Liver (tissue), 3 donors: ENCODE results near the gene FAM47B.

Source experiments
- EGR1 ChIP-seq, 2 donors: IDR thresholded peaks; 2 replicates each; pipeline ENCODE4 v1.6.1; 2016 to 2018; ENCODE audit warnings: antibody characterized with exemption in 2 of 2, low read depth in 2 of 2
- FOXA1 ChIP-seq: IDR thresholded peaks from 2 replicates; pipeline ENCODE4 v1.6.1; 2016; ENCODE audit warnings: antibody characterized with exemption
- GABPA ChIP-seq, 2 donors: IDR thresholded peaks in 1 of 2; conservative IDR thresholded peaks in 1 of 2; 2 replicates each; pipeline ENCODE4 v1.6.1; 2016; ENCODE audit warnings: antibody characterized with exemption in 2 of 2, mild to moderate bottlenecking in 1 of 2, moderate library complexity in 1 of 2
- JUND ChIP-seq, 2 donors: IDR thresholded peaks; 2 replicates each; pipeline ENCODE4 v1.6.1; 2016; ENCODE audit warnings: antibody characterized with exemption in 2 of 2
- RAD21 ChIP-seq, 2 donors: IDR thresholded peaks; 2 replicates each; pipeline ENCODE4 v1.6.1; 2016; ENCODE audit warnings: antibody characterized with exemption in 2 of 2, mild to moderate bottlenecking in 2 of 2
- SP1 ChIP-seq: IDR thresholded peaks from 2 replicates; pipeline ENCODE4 v1.6.1; 2018; ENCODE audit warnings: antibody characterized with exemption, mild to moderate bottlenecking
- TAF1 ChIP-seq: conservative IDR thresholded peaks from 2 replicates; pipeline ENCODE4 v1.6.1; 2016; ENCODE audit warnings: antibody characterized with exemption, mild to moderate bottlenecking
- YY1 ChIP-seq: IDR thresholded peaks from 2 replicates; pipeline ENCODE4 v1.6.1; 2016; ENCODE audit warnings: antibody characterized with exemption, mild to moderate bottlenecking
- TF ChIP-seq, protein P1 (sequence below): IDR thresholded peaks from 2 replicates; pipeline ENCODE4 v1.6.1; 2016; ENCODE audit warnings: antibody characterized with exemption
- TF ChIP-seq, protein P2 (sequence below): fragments of 150-350 bp; IDR thresholded peaks from 2 replicates; pipeline ENCODE4 v1.5.1; 2017; ENCODE audit warnings: improper control_type of control experiment, low read depth, low read length; ENCODE audit not compliant: missing input control
- TF ChIP-seq, protein P3 (sequence below): IDR thresholded peaks from 2 replicates; pipeline ENCODE4 v1.6.1; 2016; ENCODE audit warnings: antibody characterized with exemption
- TF ChIP-seq, protein P4 (sequence below): IDR thresholded peaks from 2 replicates; pipeline ENCODE4 v1.6.1; 2016; ENCODE audit warnings: antibody characterized with exemption
- TF ChIP-seq, protein P5 (sequence below): IDR thresholded peaks from 2 replicates; pipeline ENCODE4 v1.6.1; 2016; ENCODE audit warnings: antibody characterized with exemption, mild to moderate bottlenecking
- donor health status: healthy.
- donor health status: healthy.

DNA sequence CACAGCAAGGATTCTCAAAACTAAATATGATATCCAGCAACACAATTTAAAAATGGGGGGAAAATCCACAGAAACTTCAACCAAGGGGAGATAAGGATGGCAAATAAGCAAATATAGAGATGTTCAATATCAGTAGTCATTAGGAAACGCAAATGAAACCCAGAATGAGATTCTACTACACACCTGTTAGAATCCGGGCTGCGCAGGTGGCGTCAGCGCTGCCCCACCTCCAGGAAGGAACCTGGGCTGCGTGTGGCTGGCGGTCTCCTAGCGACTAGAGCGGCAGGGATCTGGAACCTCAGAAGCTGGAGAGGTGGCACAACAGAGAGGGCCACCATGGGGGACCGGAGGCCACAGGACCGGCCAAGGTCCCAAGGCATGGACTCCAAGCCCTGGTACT, at the start of gene FAM47B:
- TF ChIP-seq, protein P1, sequence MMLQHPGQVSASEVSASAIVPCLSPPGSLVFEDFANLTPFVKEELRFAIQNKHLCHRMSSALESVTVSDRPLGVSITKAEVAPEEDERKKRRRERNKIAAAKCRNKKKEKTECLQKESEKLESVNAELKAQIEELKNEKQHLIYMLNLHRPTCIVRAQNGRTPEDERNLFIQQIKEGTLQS = no peak
- TF ChIP-seq YY1 (no peak), JUND (IDR thresholded peaks at IDR 0.05) (no peak), SP1 (no peak), EGR1 (IDR thresholded peaks at IDR 0.05; ENCODE audit: low read depth in 2 of 2) (no peak), FOXA1 (no peak), GABPA (IDR thresholded peaks at IDR 0.05 in 1 of 2, conservative IDR thresholded peaks at IDR 0.05 in 1 of 2) (no peak), RAD21 (IDR thresholded peaks at IDR 0.05) (no peak), TAF1 (no peak)
- TF ChIP-seq, protein P2, sequence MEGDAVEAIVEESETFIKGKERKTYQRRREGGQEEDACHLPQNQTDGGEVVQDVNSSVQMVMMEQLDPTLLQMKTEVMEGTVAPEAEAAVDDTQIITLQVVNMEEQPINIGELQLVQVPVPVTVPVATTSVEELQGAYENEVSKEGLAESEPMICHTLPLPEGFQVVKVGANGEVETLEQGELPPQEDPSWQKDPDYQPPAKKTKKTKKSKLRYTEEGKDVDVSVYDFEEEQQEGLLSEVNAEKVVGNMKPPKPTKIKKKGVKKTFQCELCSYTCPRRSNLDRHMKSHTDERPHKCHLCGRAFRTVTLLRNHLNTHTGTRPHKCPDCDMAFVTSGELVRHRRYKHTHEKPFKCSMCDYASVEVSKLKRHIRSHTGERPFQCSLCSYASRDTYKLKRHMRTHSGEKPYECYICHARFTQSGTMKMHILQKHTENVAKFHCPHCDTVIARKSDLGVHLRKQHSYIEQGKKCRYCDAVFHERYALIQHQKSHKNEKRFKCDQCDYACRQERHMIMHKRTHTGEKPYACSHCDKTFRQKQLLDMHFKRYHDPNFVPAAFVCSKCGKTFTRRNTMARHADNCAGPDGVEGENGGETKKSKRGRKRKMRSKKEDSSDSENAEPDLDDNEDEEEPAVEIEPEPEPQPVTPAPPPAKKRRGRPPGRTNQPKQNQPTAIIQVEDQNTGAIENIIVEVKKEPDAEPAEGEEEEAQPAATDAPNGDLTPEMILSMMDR = no peak
- TF ChIP-seq, protein P3, sequence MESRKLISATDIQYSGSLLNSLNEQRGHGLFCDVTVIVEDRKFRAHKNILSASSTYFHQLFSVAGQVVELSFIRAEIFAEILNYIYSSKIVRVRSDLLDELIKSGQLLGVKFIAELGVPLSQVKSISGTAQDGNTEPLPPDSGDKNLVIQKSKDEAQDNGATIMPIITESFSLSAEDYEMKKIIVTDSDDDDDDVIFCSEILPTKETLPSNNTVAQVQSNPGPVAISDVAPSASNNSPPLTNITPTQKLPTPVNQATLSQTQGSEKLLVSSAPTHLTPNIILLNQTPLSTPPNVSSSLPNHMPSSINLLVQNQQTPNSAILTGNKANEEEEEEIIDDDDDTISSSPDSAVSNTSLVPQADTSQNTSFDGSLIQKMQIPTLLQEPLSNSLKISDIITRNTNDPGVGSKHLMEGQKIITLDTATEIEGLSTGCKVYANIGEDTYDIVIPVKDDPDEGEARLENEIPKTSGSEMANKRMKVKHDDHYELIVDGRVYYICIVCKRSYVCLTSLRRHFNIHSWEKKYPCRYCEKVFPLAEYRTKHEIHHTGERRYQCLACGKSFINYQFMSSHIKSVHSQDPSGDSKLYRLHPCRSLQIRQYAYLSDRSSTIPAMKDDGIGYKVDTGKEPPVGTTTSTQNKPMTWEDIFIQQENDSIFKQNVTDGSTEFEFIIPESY = no peak
- TF ChIP-seq, protein P4, sequence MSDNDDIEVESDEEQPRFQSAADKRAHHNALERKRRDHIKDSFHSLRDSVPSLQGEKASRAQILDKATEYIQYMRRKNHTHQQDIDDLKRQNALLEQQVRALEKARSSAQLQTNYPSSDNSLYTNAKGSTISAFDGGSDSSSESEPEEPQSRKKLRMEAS = no peak
- TF ChIP-seq, protein P5, sequence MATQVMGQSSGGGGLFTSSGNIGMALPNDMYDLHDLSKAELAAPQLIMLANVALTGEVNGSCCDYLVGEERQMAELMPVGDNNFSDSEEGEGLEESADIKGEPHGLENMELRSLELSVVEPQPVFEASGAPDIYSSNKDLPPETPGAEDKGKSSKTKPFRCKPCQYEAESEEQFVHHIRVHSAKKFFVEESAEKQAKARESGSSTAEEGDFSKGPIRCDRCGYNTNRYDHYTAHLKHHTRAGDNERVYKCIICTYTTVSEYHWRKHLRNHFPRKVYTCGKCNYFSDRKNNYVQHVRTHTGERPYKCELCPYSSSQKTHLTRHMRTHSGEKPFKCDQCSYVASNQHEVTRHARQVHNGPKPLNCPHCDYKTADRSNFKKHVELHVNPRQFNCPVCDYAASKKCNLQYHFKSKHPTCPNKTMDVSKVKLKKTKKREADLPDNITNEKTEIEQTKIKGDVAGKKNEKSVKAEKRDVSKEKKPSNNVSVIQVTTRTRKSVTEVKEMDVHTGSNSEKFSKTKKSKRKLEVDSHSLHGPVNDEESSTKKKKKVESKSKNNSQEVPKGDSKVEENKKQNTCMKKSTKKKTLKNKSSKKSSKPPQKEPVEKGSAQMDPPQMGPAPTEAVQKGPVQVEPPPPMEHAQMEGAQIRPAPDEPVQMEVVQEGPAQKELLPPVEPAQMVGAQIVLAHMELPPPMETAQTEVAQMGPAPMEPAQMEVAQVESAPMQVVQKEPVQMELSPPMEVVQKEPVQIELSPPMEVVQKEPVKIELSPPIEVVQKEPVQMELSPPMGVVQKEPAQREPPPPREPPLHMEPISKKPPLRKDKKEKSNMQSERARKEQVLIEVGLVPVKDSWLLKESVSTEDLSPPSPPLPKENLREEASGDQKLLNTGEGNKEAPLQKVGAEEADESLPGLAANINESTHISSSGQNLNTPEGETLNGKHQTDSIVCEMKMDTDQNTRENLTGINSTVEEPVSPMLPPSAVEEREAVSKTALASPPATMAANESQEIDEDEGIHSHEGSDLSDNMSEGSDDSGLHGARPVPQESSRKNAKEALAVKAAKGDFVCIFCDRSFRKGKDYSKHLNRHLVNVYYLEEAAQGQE = no peak
